ENCODE measurements around the gene KCNQ1. TPM values are rescaled to one million over a fixed set of nuclear protein-coding genes. Genes with fewer than 3 reads are reported as not detected.

Gene KCNQ1
- polyA plus RNA-seq, 1 donor (not counting 4 experiments of a cell fraction or from before 2014, with no cell fraction given) = not detected

DNA sequence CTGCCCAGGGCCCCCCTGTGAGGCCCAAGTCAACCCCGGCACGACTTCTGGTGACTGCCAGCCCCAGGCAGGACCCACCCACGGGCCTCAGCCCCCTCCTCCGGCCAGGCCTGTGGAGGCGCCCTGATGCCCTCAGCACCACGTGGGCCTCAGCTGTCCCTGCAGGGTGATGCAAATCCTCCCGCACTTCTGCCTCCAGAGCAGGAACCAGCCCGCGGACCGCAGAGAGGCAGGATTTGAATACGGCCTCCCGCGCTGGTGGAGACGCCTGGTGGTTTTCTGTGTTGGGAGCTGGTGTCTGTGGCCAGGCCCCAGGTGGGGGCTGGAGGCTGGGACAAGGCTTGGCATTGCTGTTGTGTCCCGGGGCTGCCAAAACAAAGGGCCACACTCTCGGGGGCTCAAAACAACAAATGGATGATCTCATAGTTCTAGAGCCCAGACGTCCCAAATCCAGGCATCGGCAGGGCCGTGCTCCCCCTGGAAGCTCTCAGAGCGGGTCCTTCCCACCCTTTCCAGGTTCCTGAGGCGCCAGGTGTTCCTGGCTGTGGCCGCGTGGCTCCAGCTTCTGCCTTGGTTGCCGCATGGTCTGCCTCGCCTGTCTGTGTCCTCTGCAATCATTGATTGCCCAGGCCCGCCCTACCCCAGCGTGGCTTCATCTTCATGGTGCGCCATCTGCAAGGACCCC lies 19.9 kb upstream of the KCNQ1 start:
- Histone ChIP-seq H3K36me3 (ENCODE audit: control insufficient read depth in 2 of 2, extremely low read depth in 1 of 2, insufficient read depth in 2 of 2, low read length in 2 of 2) (no peaks in the 10 kb centered on the region), H2AFZ (ENCODE audit: control insufficient read depth, low read length) (no peak overlapping the region), H3K4me1 (ENCODE audit: control insufficient read depth, extremely low read depth, insufficient read depth, low read length) (no peaks in the 10 kb centered on the region), H3K27me3 (ENCODE audit: control insufficient read depth, extremely low read depth, insufficient read depth, low read length) (peaks cover 7% of the 10 kb centered on the region), H3K9me1 (ENCODE audit: control insufficient read depth, extremely low read depth, insufficient read depth, low read length) (no peaks in the 10 kb centered on the region), H3K79me2 (ENCODE audit: control insufficient read depth, insufficient read depth, low read length) (no peaks in the 10 kb centered on the region), H3K27ac (ENCODE audit: control insufficient read depth, insufficient read depth, low read length) (no peak overlapping the region), H3K4me3 (ENCODE audit: control insufficient read depth in 2 of 3, extremely low read depth in 1 of 3, insufficient read depth in 2 of 3, low read depth in 1 of 3, low read length in 3 of 3) (no peak overlapping the region), H3K9me3 (ENCODE audit: control insufficient read depth, low read depth, low read length) (no peaks in the 10 kb centered on the region), H3K4me2 (ENCODE audit: control insufficient read depth, extremely low read depth, insufficient read depth, low read depth, low read length) (no peak overlapping the region), H3K9ac (ENCODE audit: control insufficient read depth, extremely low read depth, insufficient read depth, low read length) (no peak overlapping the region), H4K20me1 (ENCODE audit: control insufficient read depth, extremely low read depth, insufficient read depth, low read length) (no peaks in the 10 kb centered on the region)
- TF ChIP-seq EZH2 (IDR thresholded peaks at IDR 0.05; ENCODE audit: low read length) = no peak
- TF ChIP-seq, protein P1, sequence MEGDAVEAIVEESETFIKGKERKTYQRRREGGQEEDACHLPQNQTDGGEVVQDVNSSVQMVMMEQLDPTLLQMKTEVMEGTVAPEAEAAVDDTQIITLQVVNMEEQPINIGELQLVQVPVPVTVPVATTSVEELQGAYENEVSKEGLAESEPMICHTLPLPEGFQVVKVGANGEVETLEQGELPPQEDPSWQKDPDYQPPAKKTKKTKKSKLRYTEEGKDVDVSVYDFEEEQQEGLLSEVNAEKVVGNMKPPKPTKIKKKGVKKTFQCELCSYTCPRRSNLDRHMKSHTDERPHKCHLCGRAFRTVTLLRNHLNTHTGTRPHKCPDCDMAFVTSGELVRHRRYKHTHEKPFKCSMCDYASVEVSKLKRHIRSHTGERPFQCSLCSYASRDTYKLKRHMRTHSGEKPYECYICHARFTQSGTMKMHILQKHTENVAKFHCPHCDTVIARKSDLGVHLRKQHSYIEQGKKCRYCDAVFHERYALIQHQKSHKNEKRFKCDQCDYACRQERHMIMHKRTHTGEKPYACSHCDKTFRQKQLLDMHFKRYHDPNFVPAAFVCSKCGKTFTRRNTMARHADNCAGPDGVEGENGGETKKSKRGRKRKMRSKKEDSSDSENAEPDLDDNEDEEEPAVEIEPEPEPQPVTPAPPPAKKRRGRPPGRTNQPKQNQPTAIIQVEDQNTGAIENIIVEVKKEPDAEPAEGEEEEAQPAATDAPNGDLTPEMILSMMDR (optimal IDR thresholded peaks at IDR 0.05 in 1 of 3, IDR thresholded peaks at IDR 0.05 in 1 of 3, conservative IDR thresholded peaks at IDR 0.05 in 1 of 3; ENCODE audit: extremely low read depth in 1 of 3, insufficient read depth in 2 of 3, low read length in 3 of 3) = no peak
- dilution Hi-C loops (cut with MboI; ENCODE audit: extremely low pct_ligation_motif_present, low sequenced_read_pairs) = no loop called here
- FAIRE-seq (no peak), DNase-seq (ENCODE audit: low read depth, low spot score) (no peak)

DNA sequence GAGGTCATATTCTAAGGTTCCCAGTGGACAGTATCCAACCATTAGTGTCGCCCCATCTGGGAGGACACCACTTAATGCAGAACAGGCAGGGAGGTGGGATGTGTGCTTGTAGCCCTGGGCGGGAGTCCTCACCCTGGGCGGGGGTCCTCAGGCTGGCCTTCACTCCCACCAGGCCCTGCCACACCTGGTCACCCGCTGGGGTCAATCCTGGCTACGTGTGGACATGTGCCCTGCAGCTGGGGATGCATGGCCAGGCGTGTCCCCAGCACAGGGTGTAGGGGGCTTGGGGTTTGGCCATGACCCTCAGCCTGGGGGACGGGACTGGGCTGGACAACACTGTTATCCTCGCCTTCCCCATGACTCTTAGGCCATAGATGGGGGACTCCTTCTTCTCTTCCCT lies 19.3 kb upstream of the KCNQ1 start:
- H3K9me3 ChIP-seq (ENCODE audit: control insufficient read depth, low read depth, low read length) = no peaks in the 10 kb centered on the region
- H3K9me1 ChIP-seq (ENCODE audit: control insufficient read depth, extremely low read depth, insufficient read depth, low read length) = no peaks in the 10 kb centered on the region
- dilution Hi-C loops (cut with MboI; ENCODE audit: extremely low pct_ligation_motif_present, low sequenced_read_pairs) = no loop called here
- no peaks in the 10 kb centered on the region for H3K79me2 ChIP-seq (ENCODE audit: control insufficient read depth, insufficient read depth, low read length)
- H3K4me3 ChIP-seq (ENCODE audit: control insufficient read depth in 2 of 3, extremely low read depth in 1 of 3, insufficient read depth in 2 of 3, low read depth in 1 of 3, low read length in 3 of 3) = no peak overlapping the region
- no peak for FAIRE-seq
- H3K36me3 ChIP-seq (ENCODE audit: control insufficient read depth in 2 of 2, extremely low read depth in 1 of 2, insufficient read depth in 2 of 2, low read length in 2 of 2) = no peaks in the 10 kb centered on the region
- no peak for DNase-seq (ENCODE audit: low read depth, low spot score)
- H3K27ac ChIP-seq (ENCODE audit: control insufficient read depth, insufficient read depth, low read length) = no peak overlapping the region
- H3K27me3 ChIP-seq (ENCODE audit: control insufficient read depth, extremely low read depth, insufficient read depth, low read length) = peaks cover 7% of the 10 kb centered on the region
- no peak overlapping the region for H3K9ac ChIP-seq (ENCODE audit: control insufficient read depth, extremely low read depth, insufficient read depth, low read length)
- H3K4me1 ChIP-seq (ENCODE audit: control insufficient read depth, extremely low read depth, insufficient read depth, low read length) = no peaks in the 10 kb centered on the region
- no peak for TF ChIP-seq EZH2 (IDR thresholded peaks at IDR 0.05; ENCODE audit: low read length)
- TF ChIP-seq, protein P1 (optimal IDR thresholded peaks at IDR 0.05 in 1 of 3, IDR thresholded peaks at IDR 0.05 in 1 of 3, conservative IDR thresholded peaks at IDR 0.05 in 1 of 3; ENCODE audit: extremely low read depth in 1 of 3, insufficient read depth in 2 of 3, low read length in 3 of 3) = no peak
- no peak overlapping the region for H2AFZ ChIP-seq (ENCODE audit: control insufficient read depth, low read length)
- H4K20me1 ChIP-seq (ENCODE audit: control insufficient read depth, extremely low read depth, insufficient read depth, low read length) = no peaks in the 10 kb centered on the region
- H3K4me2 ChIP-seq (ENCODE audit: control insufficient read depth, extremely low read depth, insufficient read depth, low read depth, low read length) = no peak overlapping the region

Measured in keratinocyte (primary cell).